Naive thymus-derived CD4-positive, alpha-beta T cell (primary cell): Measurements from ENCODE around the gene MARCHF10. TPM values are rescaled to one million over a fixed set of nuclear protein-coding genes. Genes with fewer than 3 reads are reported as not detected.
A peak's percentile ranks its signal among the peaks of the same experiment; 100 is the strongest.

Source experiments
- ATAC-seq: fragments of 150-1000 bp; cut with Tn5 transposase; 2 replicates; pipeline ENCODE4 v1.10.0; 2021; ENCODE audit warnings: mild to moderate bottlenecking, moderate library complexity
- CTCF ChIA-PET: fragments of 350-600 bp; sonication (Branson Sonifier 250); formaldehyde crosslinking; loops from one replicate; lab custom pipeline; 2021; ENCODE audit warnings: antibody characterized with exemption; lab: Charles Lee
- POLR2A ChIA-PET: fragments of 350-600 bp; sonication (Branson Sonifier 250); formaldehyde crosslinking; loops from one replicate; lab custom pipeline; 2021; ENCODE audit warnings: antibody characterized with exemption, inconsistent platforms; lab: Charles Lee
- DNase-seq, 9 donors: peaks; one replicate each; pipeline versions ENCODE4 v3.0.0 to v3.0.0-alpha.2; 2020 to 2022; ENCODE audit warnings: mixed read lengths in 1 of 9
- H3K27ac ChIP-seq: one replicate; pipeline ENCODE4 v1.7.0; 2013; ENCODE audit warnings: mild to moderate bottlenecking, low read depth, low read length, moderate library complexity
- H3K27me3 ChIP-seq, 2 donors: one replicate each; pipeline ENCODE4 v1.7.0; 2013; ENCODE audit warnings: low read length in 2 of 2, mild to moderate bottlenecking in 2 of 2, moderate library complexity in 2 of 2; ENCODE audit not compliant: control insufficient read depth in 2 of 2, insufficient read depth in 2 of 2
- H3K36me3 ChIP-seq, 3 experiments: 1 replicate in 2 of 3; 2 replicates in 1 of 3; pipeline ENCODE4 v1.7.0; 2013; ENCODE audit warnings: low read length in 3 of 3, mild to moderate bottlenecking in 3 of 3, moderate library complexity in 1 of 3; ENCODE audit not compliant: insufficient read depth in 3 of 3, control insufficient read depth in 2 of 3
- H3K4me1 ChIP-seq, 2 donors: one replicate each; pipeline ENCODE4 v1.7.0; 2013; ENCODE audit warnings: low read length in 2 of 2, mild to moderate bottlenecking in 2 of 2, moderate library complexity in 1 of 2; ENCODE audit not compliant: control insufficient read depth in 2 of 2, insufficient read depth in 2 of 2
- H3K4me3 ChIP-seq: 2 replicates; pipeline ENCODE4 v1.7.0; 2013; ENCODE audit warnings: mild to moderate bottlenecking, low read length
- H3K9me3 ChIP-seq, 3 experiments: 1 replicate in 2 of 3; 2 replicates in 1 of 3; pipeline ENCODE4 v1.7.0; 2013; ENCODE audit warnings: low read length in 3 of 3; ENCODE audit not compliant: control insufficient read depth in 2 of 3
- H3K27ac Mint-ChIP-seq, 9 donors: one replicate each; pipeline ENCODE4 v1.8.0; 2020 to 2022; ENCODE audit warnings: mixed read lengths in 9 of 9, mild to moderate bottlenecking in 8 of 9, moderate library complexity in 5 of 9, inconsistent platforms in 2 of 9
- H3K27me3 Mint-ChIP-seq, 5 donors: one replicate each; pipeline ENCODE4 v1.8.0; 2021 to 2022; ENCODE audit warnings: mixed read lengths in 5 of 5, mild to moderate bottlenecking in 1 of 5
- H3K36me3 Mint-ChIP-seq, 5 donors: one replicate each; pipeline ENCODE4 v1.8.0; 2020 to 2022; ENCODE audit warnings: mixed read lengths in 5 of 5, mild to moderate bottlenecking in 3 of 5, inconsistent platforms in 1 of 5
- H3K4me1 Mint-ChIP-seq, 7 donors: one replicate each; pipeline ENCODE4 v1.8.0; 2020 to 2022; ENCODE audit warnings: mixed read lengths in 7 of 7, mild to moderate bottlenecking in 3 of 7, inconsistent platforms in 1 of 7
- H3K4me3 Mint-ChIP-seq, 10 donors: one replicate each; pipeline ENCODE4 v1.8.0; 2020 to 2022; ENCODE audit warnings: mild to moderate bottlenecking in 10 of 10, mixed read lengths in 10 of 10, moderate library complexity in 6 of 10, inconsistent platforms in 2 of 10
- H3K9me3 Mint-ChIP-seq, 11 donors: one replicate each; pipeline ENCODE4 v1.8.0; 2020 to 2022; ENCODE audit warnings: mixed read lengths in 11 of 11, mild to moderate bottlenecking in 4 of 11, inconsistent platforms in 1 of 11, moderate library complexity in 1 of 11
- intact Hi-C, 2 donors: fragments of 100-400 bp; cut with micrococcal nuclease; formaldehyde crosslinking; loops; one replicate each; pipeline ENCODE4 v1.15.1; 2023
- polyA plus RNA-seq, 2 donors: library from polyadenylated mRNA; unstranded; fragments of 300-500 nt; fragmentation: Illumina TruSeq; gene quantifications; one replicate each; pipeline ENCODE4 v1.2.3, GENCODE V29; 2021
- total RNA-seq, 6 experiments: library from RNA in 5 of 6; stranded (reverse) in 5 of 6; gene quantifications; 1 replicate in 5 of 6; 2 replicates in 1 of 6; pipeline ENCODE4 v1.2.3 and lab custom pipeline; 2021 to 2026

MARCHF10 gene
- total and polyA plus RNA-seq, 7 experiments from 2014 or later = 0.13 to 0.43 (median 0.29) TPM; not detected in 4

GRCh38 chr17:62708587-62708986, 99.5 kb downstream of the MARCHF10 start:
- Histone ChIP-seq H3K9me3 (no peaks in the 10 kb centered on the region), H3K4me1 (peaks cover 5 to 6% of the 10 kb centered on the region in 2 donors), H3K27ac (no peak overlapping the region), H3K27me3 (no peaks in the 10 kb centered on the region), H3K36me3 (no peaks in the 10 kb centered on the region), H3K4me3 (no peak overlapping the region)
- H3K9me3 Mint-ChIP-seq = no peaks in the 10 kb centered on the region
- no peak for ATAC-seq
- ChIA-PET CTCF (no interaction called here), POLR2A (interaction anchor here (0.6 kb wide), 1 partner anchor 12 kb away, joined by 3 read pairs; no protein-coding TSS in a partner anchor)
- intact Hi-C loops = no loop called here
- H3K4me1 Mint-ChIP-seq = peaks cover 0 to 7% (median 4%) of the 10 kb centered on the region in 7 donors
- H3K27me3 Mint-ChIP-seq = peaks cover 0 to 35% (median 4%) of the 10 kb centered on the region in 5 donors
- H3K4me3 Mint-ChIP-seq = no peak overlapping the region
- no peak overlapping the region for H3K27ac Mint-ChIP-seq
- DNase-seq = no peak
- H3K36me3 Mint-ChIP-seq = no peaks in the 10 kb centered on the region

GRCh38 chr17:62707425-62707739, 100.7 kb downstream of the MARCHF10 start:
- H3K36me3 ChIP-seq = no peaks in the 10 kb centered on the region
- Mint-ChIP-seq H3K4me1 (peaks cover 0 to 7% (median 4%) of the 10 kb centered on the region in 7 donors), H3K36me3 (no peaks in the 10 kb centered on the region), H3K9me3 (no peaks in the 10 kb centered on the region), H3K27me3 (peaks cover 0 to 35% (median 4%) of the 10 kb centered on the region in 5 donors), H3K27ac (no peak overlapping the region), H3K4me3 (no peak overlapping the region)
- no peaks in the 10 kb centered on the region for H3K9me3 ChIP-seq
- ATAC-seq (no peak), DNase-seq (no peak)
- H3K27ac ChIP-seq = no peak overlapping the region
- no peaks in the 10 kb centered on the region for H3K27me3 ChIP-seq
- intact Hi-C loops = no loop called here
- no peak overlapping the region for H3K4me3 ChIP-seq
- ChIA-PET CTCF (no interaction called here), POLR2A (no interaction called here)
- peaks cover 5 to 9% of the 10 kb centered on the region in 2 donors for H3K4me1 ChIP-seq

- Histone ChIP-seq H3K27ac (no peak overlapping the region), H3K27me3 (no peaks in the 10 kb centered on the region), H3K36me3 (no peaks in the 10 kb centered on the region), H3K4me3 (no peak overlapping the region), H3K4me1 (peaks cover 5 to 9% of the 10 kb centered on the region in 2 donors), H3K9me3 (no peaks in the 10 kb centered on the region)
- DNase-seq (no peak), ATAC-seq (no peak)
- ChIA-PET POLR2A (no interaction called here), CTCF (no interaction called here)
- peak overlapping the region in 1 of 10 donors; percentile 31 for H3K4me3 Mint-ChIP-seq
- no peak overlapping the region for H3K27ac Mint-ChIP-seq
- intact Hi-C loops = no loop called here
- H3K4me1 Mint-ChIP-seq = peaks cover 0 to 7% (median 4%) of the 10 kb centered on the region in 7 donors
- H3K36me3 Mint-ChIP-seq = no peaks in the 10 kb centered on the region
- peaks cover 0 to 38% (median 4%) of the 10 kb centered on the region in 5 donors for H3K27me3 Mint-ChIP-seq
- no peaks in the 10 kb centered on the region for H3K9me3 Mint-ChIP-seq
Measured at GRCh38 chr17:62706598-62707424, 101.3 kb downstream of the MARCHF10 start.

- CTCF ChIA-PET = no interaction called here
- Histone ChIP-seq H3K36me3 (no peaks in the 10 kb centered on the region), H3K27ac (no peak overlapping the region), H3K9me3 (no peaks in the 10 kb centered on the region), H3K4me1 (peaks cover 5 to 9% of the 10 kb centered on the region in 2 donors), H3K27me3 (no peaks in the 10 kb centered on the region), H3K4me3 (no peak overlapping the region)
- no peak for DNase-seq
- intact Hi-C loops = no loop called here
- peak overlapping the region in 1 of 9 donors; percentile 51 for H3K27ac Mint-ChIP-seq
- H3K27me3 Mint-ChIP-seq = peaks cover 0 to 38% (median 4%) of the 10 kb centered on the region in 5 donors
- POLR2A ChIA-PET = no interaction called here
- no peaks in the 10 kb centered on the region for H3K9me3 Mint-ChIP-seq
- H3K36me3 Mint-ChIP-seq = no peaks in the 10 kb centered on the region
- no peak for ATAC-seq
- peaks cover 0 to 7% (median 4%) of the 10 kb centered on the region in 7 donors for H3K4me1 Mint-ChIP-seq
- H3K4me3 Mint-ChIP-seq = peak overlapping the region in 5 of 10 donors; percentile 10 to 77 (median 56)
Measured at GRCh38 chr17:62705778-62706597, 102.1 kb downstream of the MARCHF10 start.

DNA sequence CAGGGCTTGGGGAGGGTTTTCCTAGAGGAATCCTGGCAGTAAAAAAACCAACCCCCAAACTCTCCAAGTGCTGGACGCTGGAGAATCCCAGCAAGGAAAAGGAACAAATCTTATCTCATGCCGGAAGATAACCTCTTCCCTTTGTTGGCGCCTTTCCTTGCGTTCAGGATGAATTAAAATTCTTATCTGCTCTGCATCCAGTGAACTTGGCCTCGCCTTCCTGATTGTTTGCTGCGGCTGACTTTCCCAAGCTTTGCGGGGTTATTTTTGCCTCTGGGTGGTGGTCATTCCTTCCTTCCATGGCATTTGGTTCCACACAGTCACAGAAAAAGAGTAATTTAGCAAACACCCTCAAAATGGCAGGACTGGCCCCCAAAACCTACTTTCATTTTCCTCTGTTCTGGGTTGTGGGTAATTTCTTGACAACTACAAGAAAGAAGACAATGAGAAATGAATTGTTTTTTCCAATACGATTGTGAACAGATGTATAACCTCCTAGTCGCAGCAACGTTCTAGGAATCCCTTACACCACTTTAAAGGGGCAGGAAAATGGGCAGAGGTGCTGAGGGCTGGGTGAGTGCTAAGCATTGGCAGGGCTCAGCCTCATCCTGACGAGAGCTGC, 102.8 kb downstream of the MARCHF10 start:
- Mint-ChIP-seq H3K27ac (peak overlapping the region in 1 of 9 donors; percentile 6), H3K27me3 (peaks cover 0 to 37% (median 4%) of the 10 kb centered on the region in 5 donors), H3K36me3 (no peaks in the 10 kb centered on the region), H3K4me3 (peak overlapping the region; percentile 41 to 83 (median 76)), H3K4me1 (peaks cover 0 to 7% (median 4%) of the 10 kb centered on the region in 7 donors), H3K9me3 (no peaks in the 10 kb centered on the region)
- Histone ChIP-seq H3K36me3 (no peaks in the 10 kb centered on the region), H3K27ac (no peak overlapping the region), H3K27me3 (no peaks in the 10 kb centered on the region), H3K4me1 (peaks cover 5 to 9% of the 10 kb centered on the region in 2 donors), H3K9me3 (no peaks in the 10 kb centered on the region), H3K4me3 (no peak overlapping the region)
- ChIA-PET POLR2A (no interaction called here), CTCF (no interaction called here)
- ATAC-seq (no peak), DNase-seq (no peak)
- intact Hi-C loops = no loop called here

DNA sequence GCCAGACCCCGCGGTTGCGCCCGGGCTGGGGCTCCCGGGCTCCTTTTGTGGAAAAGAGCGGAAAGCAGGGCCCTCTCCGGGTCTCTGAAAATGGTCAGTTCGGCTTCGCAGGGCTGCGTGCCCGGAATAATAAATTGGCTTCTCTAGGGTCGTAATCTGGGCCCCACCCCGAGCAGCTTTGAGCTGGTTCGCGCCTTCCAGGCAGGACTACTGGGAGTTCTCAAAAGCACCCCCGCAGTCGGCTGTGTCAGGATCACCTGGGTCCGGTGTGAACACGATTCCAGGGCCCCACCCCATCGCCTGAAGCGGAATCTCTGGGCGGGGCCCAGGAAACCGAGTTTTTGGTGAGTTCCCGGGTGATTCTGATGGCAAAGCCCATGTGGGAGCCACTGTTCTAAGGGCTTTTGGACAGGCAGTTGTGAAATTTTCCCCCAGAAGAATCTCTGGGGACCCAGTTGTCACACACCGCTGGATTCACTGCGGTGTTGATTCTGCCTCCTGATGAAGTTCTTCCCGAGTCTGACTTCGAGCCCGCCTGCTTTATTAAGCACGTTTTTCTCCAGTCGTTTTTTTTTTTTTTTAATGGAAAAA, 103.6 kb downstream of the MARCHF10 start:
- Mint-ChIP-seq H3K9me3 (no peaks in the 10 kb centered on the region), H3K4me1 (peaks cover 0 to 7% (median 4%) of the 10 kb centered on the region in 7 donors), H3K4me3 (peak overlapping the region in 9 of 10 donors; percentile 67 to 83 (median 77)), H3K36me3 (no peaks in the 10 kb centered on the region), H3K27me3 (peaks cover 0 to 38% (median 6%) of the 10 kb centered on the region in 5 donors), H3K27ac (peak overlapping the region in 1 of 9 donors; percentile 31)
- intact Hi-C loops = loop anchor here (1.0 to 5.0 kb wide), 3 partner anchors 20 to 918 kb away; partner anchors contain the start of gene MAP3K3 (in 1 of the 2)
- H3K27me3 ChIP-seq = no peaks in the 10 kb centered on the region
- no peak for DNase-seq
- peak overlapping the region; percentile 43 for H3K4me3 ChIP-seq
- ChIA-PET CTCF (interaction anchor here (1.0 to 2.5 kb wide), 2 partner anchors 20 to 702 kb away, joined by 4 to 6 read pairs; no protein-coding TSS in a partner anchor), POLR2A (no interaction called here)
- peaks cover 5 to 9% of the 10 kb centered on the region in 2 donors for H3K4me1 ChIP-seq
- no peak overlapping the region for H3K27ac ChIP-seq
- no peaks in the 10 kb centered on the region for H3K9me3 ChIP-seq
- H3K36me3 ChIP-seq = no peaks in the 10 kb centered on the region
- ATAC-seq = no peak
